VCaP (cell line): ENCODE results near the gene RSPH3.
"Not testable (repeated sequence)": the region's sequence is repeated elsewhere in the genome, so short reads cannot be mapped to it uniquely, and the experiment has no call there.

Experiments
- H3K27ac ChIP-seq: fragments of 450-650 bp; 2 replicates; pipeline ENCODE4 v1.5.1; 2017
- CTCF ChIP-seq: fragments of 450-650 bp; conservative IDR thresholded peaks from 2 replicates; pipeline ENCODE4 v1.5.1; 2017; ENCODE audit warnings: mild to moderate bottlenecking, moderate library complexity

RSPH3 gene

GRCh38 chr6:159005436-159005835 lies 5.4 kb upstream of the RSPH3 start:
- H3K27ac ChIP-seq: no peak overlapping the region
- no peak for TF ChIP-seq CTCF

GRCh38 chr6:159004592-159004991 lies 4.6 kb upstream of the RSPH3 start:
- no peak for TF ChIP-seq CTCF
- no peak overlapping the region for H3K27ac ChIP-seq

GRCh38 chr6:159002432-159003155 lies 2.6 kb upstream of the RSPH3 start:
- no peak for TF ChIP-seq CTCF
- H3K27ac ChIP-seq: no peak overlapping the region

GRCh38 chr6:158999154-158999665 lies 792 bp downstream of the RSPH3 start:
- H3K27ac ChIP-seq: peak overlapping the region; percentile 91
- TF ChIP-seq CTCF: no peak

- TF ChIP-seq CTCF: no peak
- no peak overlapping the region for H3K27ac ChIP-seq
Measured at GRCh38 chr6:158996856-158997255, 3.1 kb downstream of the RSPH3 start.

GRCh38 chr6:158993639-158994038 lies 6.4 kb downstream of the RSPH3 start:
- no peak overlapping the region for H3K27ac ChIP-seq
- TF ChIP-seq CTCF: no peak

- no peak for TF ChIP-seq CTCF
- H3K27ac ChIP-seq: no peak overlapping the region
Measured at GRCh38 chr6:158991017-158991723, 8.8 kb downstream of the RSPH3 start.

GRCh38 chr6:158989711-158990110 lies 10.3 kb downstream of the RSPH3 start:
- not testable (repeated sequence) for H3K27ac ChIP-seq
